HG02970 (cell line): ENCODE data around the gene TRIM74.
"Not testable (repeated sequence)": the region's sequence is repeated elsewhere in the genome, so short reads cannot be mapped to it uniquely, and the experiment has no call there.

ENCODE experiments used
- ATAC-seq: cut with Tn5 transposase; IDR thresholded peaks from one replicate; pipeline ENCODE4 v1.9.1; 2021; ENCODE audit warnings: mild to moderate bottlenecking, moderate library complexity, moderate number of reproducible peaks; ENCODE audit not compliant: unreplicated experiment, low FRiP score

Gene TRIM74

GRCh38 chr7:72968980-72969516 is at the start of gene TRIM74:
Gene TRIM74, minus strand, starts transcription at chr7:72969466. Its CDS starts 3,309 bp downstream, at chr7:72966157.
- not testable (repeated sequence) for ATAC-seq

- not testable (repeated sequence) for ATAC-seq
These were observed 37.2 kb upstream of the TRIM74 start for GRCh38 chr7:73006491-73006890.

- peak; percentile 81 for ATAC-seq
These were observed 36.6 kb upstream of the TRIM74 start for GRCh38 chr7:73005693-73006447.

- peak; percentile 87 for ATAC-seq
These were observed 36.1 kb upstream of the TRIM74 start for GRCh38 chr7:73005356-73005692.

GRCh38 chr7:72997887-72998468 is 28.7 kb upstream of the TRIM74 start:
- not testable (repeated sequence) for ATAC-seq

GRCh38 chr7:72997447-72997846 is 28.2 kb upstream of the TRIM74 start:
- ATAC-seq, result not testable (repeated sequence)

- not testable (repeated sequence) for ATAC-seq
These were observed 26.2 kb upstream of the TRIM74 start for GRCh38 chr7:72995484-72995883.

- not testable (repeated sequence) for ATAC-seq
These were observed 21.1 kb upstream of the TRIM74 start for GRCh38 chr7:72990146-72990913.

- ATAC-seq, result not testable (repeated sequence)
These were observed 12.8 kb upstream of the TRIM74 start for GRCh38 chr7:72982084-72982483.

- not testable (repeated sequence) for ATAC-seq
These were observed 11.1 kb upstream of the TRIM74 start for GRCh38 chr7:72980382-72980781.

GRCh38 chr7:72976434-72976833 is 7.2 kb upstream of the TRIM74 start:
- ATAC-seq, result not testable (repeated sequence)

GRCh38 chr7:72975656-72976286 is 6.5 kb upstream of the TRIM74 start:
- not testable (repeated sequence) for ATAC-seq

- not testable (repeated sequence) for ATAC-seq
These were observed 5.5 kb upstream of the TRIM74 start for GRCh38 chr7:72974781-72975180.

GRCh38 chr7:72971505-72971904 is 2.2 kb upstream of the TRIM74 start:
- not testable (repeated sequence) for ATAC-seq

GRCh38 chr7:72969688-72970087 is 422 bp upstream of the TRIM74 start:
- not testable (repeated sequence) for ATAC-seq

- ATAC-seq, result not testable (repeated sequence)
These were observed 2.4 kb downstream of the TRIM74 start for GRCh38 chr7:72966892-72967291.

GRCh38 chr7:72965186-72965975 is 3.9 kb downstream of the TRIM74 start:
- ATAC-seq, result not testable (repeated sequence)

GRCh38 chr7:72963056-72963455 is 6.2 kb downstream of the TRIM74 start:
- not testable (repeated sequence) for ATAC-seq

GRCh38 chr7:72961346-72961650 is 8.0 kb downstream of the TRIM74 start:
- ATAC-seq, result not testable (repeated sequence)
